Epithelial cell of esophagus (primary cell): ENCODE results near the gene UBR2.
"Not testable (repeated sequence)": the region's sequence is repeated elsewhere in the genome, so short reads cannot be mapped to it uniquely, and the experiment has no call there.

ENCODE experiments used
- DNase-seq: peaks from one replicate; pipeline ENCODE4 v3.0.0; 2010; ENCODE audit warnings: low read depth
- H3K4me3 ChIP-seq: 2 replicates; pipeline ENCODE4 v1.5.1; 2011; ENCODE audit warnings: mild to moderate bottlenecking, low read length, control low read depth
- TF ChIP-seq, protein P1 (sequence below): IDR thresholded peaks from 2 replicates; pipeline ENCODE4 v1.5.1; 2011; ENCODE audit warnings: low read depth, mild to moderate bottlenecking, low read length, control low read depth, inconsistent platforms; ENCODE audit not compliant: insufficient read depth; ENCODE audit errors: missing control alignments

UBR2 gene

GRCh38 chr6:42552380-42552779, 11.4 kb upstream of the UBR2 start:
- H3K4me3 ChIP-seq = no peak overlapping the region
- TF ChIP-seq, protein P1, sequence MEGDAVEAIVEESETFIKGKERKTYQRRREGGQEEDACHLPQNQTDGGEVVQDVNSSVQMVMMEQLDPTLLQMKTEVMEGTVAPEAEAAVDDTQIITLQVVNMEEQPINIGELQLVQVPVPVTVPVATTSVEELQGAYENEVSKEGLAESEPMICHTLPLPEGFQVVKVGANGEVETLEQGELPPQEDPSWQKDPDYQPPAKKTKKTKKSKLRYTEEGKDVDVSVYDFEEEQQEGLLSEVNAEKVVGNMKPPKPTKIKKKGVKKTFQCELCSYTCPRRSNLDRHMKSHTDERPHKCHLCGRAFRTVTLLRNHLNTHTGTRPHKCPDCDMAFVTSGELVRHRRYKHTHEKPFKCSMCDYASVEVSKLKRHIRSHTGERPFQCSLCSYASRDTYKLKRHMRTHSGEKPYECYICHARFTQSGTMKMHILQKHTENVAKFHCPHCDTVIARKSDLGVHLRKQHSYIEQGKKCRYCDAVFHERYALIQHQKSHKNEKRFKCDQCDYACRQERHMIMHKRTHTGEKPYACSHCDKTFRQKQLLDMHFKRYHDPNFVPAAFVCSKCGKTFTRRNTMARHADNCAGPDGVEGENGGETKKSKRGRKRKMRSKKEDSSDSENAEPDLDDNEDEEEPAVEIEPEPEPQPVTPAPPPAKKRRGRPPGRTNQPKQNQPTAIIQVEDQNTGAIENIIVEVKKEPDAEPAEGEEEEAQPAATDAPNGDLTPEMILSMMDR = no peak
- no peak for DNase-seq

DNA sequence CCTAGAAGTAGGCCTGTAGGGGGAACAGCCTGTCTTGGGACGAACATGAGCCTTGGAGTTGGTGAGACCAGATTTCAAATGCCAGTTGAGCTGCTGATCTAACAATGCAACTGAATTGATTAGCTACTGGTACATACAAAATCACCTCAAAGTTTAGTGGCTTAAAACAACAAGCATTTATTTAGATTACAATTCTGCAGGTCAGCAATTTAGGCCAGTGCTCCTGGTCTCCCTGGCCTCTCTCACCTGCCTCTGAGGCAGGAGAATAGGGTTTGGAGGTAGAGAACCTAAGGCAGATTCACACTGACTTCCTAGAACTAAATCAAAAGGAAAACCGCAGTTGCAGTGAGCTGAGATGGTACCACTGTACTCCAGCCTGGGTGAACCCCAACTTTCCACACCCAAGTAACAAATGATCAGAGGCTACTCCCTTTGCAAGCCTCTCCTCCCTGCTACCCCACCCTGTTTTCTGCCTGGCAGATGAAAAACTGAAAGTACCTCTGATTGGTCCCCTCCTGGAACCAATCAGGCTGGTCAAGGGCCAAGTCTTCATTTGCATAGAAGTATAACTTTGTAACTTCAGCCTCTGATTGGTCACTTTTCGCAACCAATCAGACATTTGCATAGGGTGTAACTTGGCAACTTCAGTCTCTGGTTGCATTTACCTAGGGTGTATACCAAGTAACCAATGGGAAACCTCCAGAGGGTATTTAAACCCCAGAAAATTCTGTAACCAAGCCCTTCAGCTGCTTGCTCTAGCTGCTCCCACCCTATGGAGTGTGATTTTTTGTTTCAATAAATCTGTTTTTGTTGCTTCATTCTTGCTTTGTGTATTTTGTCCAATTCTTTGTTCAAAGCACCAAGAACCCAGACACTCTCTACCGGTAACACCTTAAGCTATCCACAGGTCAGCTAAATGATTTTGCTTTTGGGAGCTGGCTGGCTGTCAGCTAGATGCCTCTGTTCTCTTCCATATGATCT, 8.1 kb upstream of the UBR2 start:
- TF ChIP-seq, protein P1 = no peak
- H3K4me3 ChIP-seq = no peak overlapping the region
- peak; percentile 40 for DNase-seq

DNA sequence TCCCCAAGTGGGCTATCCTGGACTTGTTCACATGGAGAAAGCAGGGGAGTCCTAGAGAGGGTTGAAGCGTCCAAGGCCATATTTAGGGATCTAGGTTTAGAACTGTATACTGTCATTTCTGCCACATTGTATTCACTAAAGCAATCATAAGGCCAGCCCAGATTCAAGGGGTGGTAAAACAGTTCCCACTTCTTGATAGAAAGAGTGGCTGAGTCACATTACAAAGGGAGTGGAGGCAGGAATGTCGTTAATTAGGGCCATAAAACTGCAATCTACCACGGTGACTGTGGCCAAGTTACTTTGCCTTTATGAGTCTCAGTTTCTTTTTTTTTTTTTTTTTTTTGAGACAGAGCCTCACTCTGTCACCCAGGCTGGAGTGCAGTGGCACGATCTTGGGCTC, 7.4 kb upstream of the UBR2 start:
- DNase-seq = no peak
- TF ChIP-seq, protein P1 = no peak
- no peak overlapping the region for H3K4me3 ChIP-seq

GRCh38 chr6:42559276-42559675, 4.6 kb upstream of the UBR2 start:
- not testable (repeated sequence) for DNase-seq

DNA sequence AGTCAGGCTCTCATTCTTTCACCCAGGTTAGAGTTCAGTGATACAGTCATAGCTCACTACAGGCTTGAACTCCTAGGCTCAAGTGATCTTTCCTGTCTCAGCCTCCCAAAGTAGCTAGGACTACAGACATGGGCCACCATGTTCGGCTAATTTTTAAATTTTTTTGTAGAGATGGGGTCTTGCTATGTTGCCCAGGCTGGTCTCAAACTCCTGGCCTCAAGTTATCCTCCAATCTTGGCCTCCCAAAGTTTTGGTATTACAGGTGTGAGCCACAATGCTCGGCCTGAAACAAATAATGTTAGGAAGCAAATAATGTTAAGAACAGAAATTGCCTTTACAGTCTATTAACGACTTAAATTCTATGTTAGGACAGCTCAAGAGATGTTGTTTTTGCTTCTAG, 1.8 kb upstream of the UBR2 start:
- DNase-seq = no peak
- TF ChIP-seq, protein P1 = no peak
- no peak overlapping the region for H3K4me3 ChIP-seq

More at GRCh38 chr6:42559276-42559675, 4.6 kb upstream of the UBR2 start:
- H3K4me3 ChIP-seq = not testable (repeated sequence)

GRCh38 chr6:42562788-42563405, 932 bp upstream of the UBR2 start:
- no peak overlapping the region for H3K4me3 ChIP-seq
- TF ChIP-seq, protein P1 = no peak
- DNase-seq = no peak

DNA sequence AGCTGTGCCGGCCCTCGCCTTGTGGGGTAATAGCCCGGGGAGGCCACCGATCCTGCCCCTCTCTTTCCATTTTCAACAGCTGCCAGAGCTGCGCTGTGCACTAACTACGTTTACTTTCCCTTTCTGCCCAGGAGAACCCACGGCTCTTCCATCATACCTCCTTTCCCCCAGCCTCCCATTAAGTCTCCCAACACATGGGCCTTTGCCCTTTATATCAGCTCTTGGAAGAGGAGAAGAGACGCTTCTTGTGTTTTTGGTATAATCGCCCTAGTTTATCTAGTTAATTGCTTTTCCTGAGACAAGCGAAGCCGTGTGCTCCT, 637 bp downstream of the UBR2 start:
- peak overlapping the region; percentile 87 for H3K4me3 ChIP-seq

More for the DNA sequence above, 637 bp downstream of the UBR2 start:
- DNase-seq = no peak
- TF ChIP-seq, protein P1 = no peak
